Activated CD8-positive, alpha-beta T cell treated with anti-CD3 and anti-CD28 coated beads, Interleukin-2, amount 10 ng/mL, durations not matched to agents 7 days and 5 days (primary cell): Measurements from ENCODE around the gene ACRV1. TPM values are rescaled to one million over a fixed set of nuclear protein-coding genes. Genes with fewer than 3 reads are reported as not detected.

Source experiments
- ATAC-seq: fragments of 150-1000 bp; cut with Tn5 transposase; one replicate; pipeline ENCODE4 v1.10.0; 2021; ENCODE audit warnings: moderate library complexity
- CTCF ChIA-PET: fragments of 350-600 bp; sonication (Branson Sonifier 250); formaldehyde crosslinking; loops from one replicate; lab custom pipeline; 2021; ENCODE audit warnings: antibody characterized with exemption; lab: Charles Lee
- POLR2A ChIA-PET: fragments of 350-600 bp; sonication (Branson Sonifier 250); formaldehyde crosslinking; loops from one replicate; lab custom pipeline; 2021; ENCODE audit warnings: antibody characterized with exemption; lab: Charles Lee
- DNase-seq: peaks from one replicate; pipeline ENCODE4 v3.0.0-alpha.2; 2020
- H3K27ac Mint-ChIP-seq: one replicate; pipeline ENCODE4 v1.8.0; 2021; ENCODE audit warnings: mild to moderate bottlenecking, mixed read lengths
- H3K27me3 Mint-ChIP-seq: one replicate; pipeline ENCODE4 v1.8.0; 2021; ENCODE audit warnings: low read depth, mixed read lengths
- H3K36me3 Mint-ChIP-seq: one replicate; pipeline ENCODE4 v1.8.0; 2021; ENCODE audit warnings: low read depth, mixed read lengths
- H3K4me1 Mint-ChIP-seq: one replicate; pipeline ENCODE4 v1.8.0; 2021; ENCODE audit warnings: low read depth, mixed read lengths
- H3K4me3 Mint-ChIP-seq: one replicate; pipeline ENCODE4 v1.8.0; 2021; ENCODE audit warnings: mild to moderate bottlenecking, mixed read lengths
- H3K9me3 Mint-ChIP-seq: one replicate; pipeline ENCODE4 v1.8.0; 2022; ENCODE audit warnings: mixed read lengths; ENCODE audit not compliant: insufficient read depth
- total RNA-seq, 2 experiments: library from RNA; stranded (reverse); gene quantifications; one replicate each; pipeline ENCODE4 v1.2.3, GENCODE V29; 2021

ACRV1 gene
- total RNA-seq, 2 experiments from 2014 or later, result not detected

GRCh38 chr11:125621995-125622394, 58.7 kb downstream of the ACRV1 start:
- Mint-ChIP-seq H3K27me3 (no peaks in the 10 kb centered on the region), H3K4me3 (no peak overlapping the region), H3K4me1 (peaks cover 10% of the 10 kb centered on the region), H3K27ac (no peak overlapping the region), H3K36me3 (peaks cover 50% of the 10 kb centered on the region), H3K9me3 (no peaks in the 10 kb centered on the region)
- ChIA-PET POLR2A (interaction anchor here (0.6 kb wide), 1 partner anchor 41 kb away, joined by 3 read pairs; no protein-coding TSS in a partner anchor), CTCF (interaction anchor here (1.6 kb wide), 2 partner anchors 11 to 23 kb away, joined by 3 to 6 read pairs; no protein-coding TSS in a partner anchor)
- DNase-seq (no peak), ATAC-seq (no peak)

Other genes starting within 250 kb of the ACRV1 start
- 1 to 10 TPM in 1 of 2 experiments, under 1 TPM in 1; 0.92 to 1.2 TPM for gene FEZ1, start 184.6 kb downstream of the ACRV1 start, total RNA-seq
- 10 to 100 TPM; 45.8 to 46.2 TPM for gene EI24, start 111.4 kb downstream of the ACRV1 start, total RNA-seq
- 100 to 1,000 TPM; 103 to 114 TPM for gene STT3A, start 88.0 kb downstream of the ACRV1 start, total RNA-seq
- 100 to 1,000 TPM; 102 to 106 TPM for gene CHEK1, start 55.7 kb downstream of the ACRV1 start, total RNA-seq
- gene PATE1, start 65.4 kb upstream of the ACRV1 start, total RNA-seq, result not detected
- gene PATE2, start 98.0 kb upstream of the ACRV1 start, total RNA-seq, result not detected
- not detected for gene PATE3, start 107.3 kb upstream of the ACRV1 start, total RNA-seq
- not detected for gene PATE4, start 152.5 kb upstream of the ACRV1 start, total RNA-seq
- 10 to 100 TPM; 11.1 to 11.7 TPM for gene HYLS1, start 206.8 kb upstream of the ACRV1 start, total RNA-seq
- gene PUS3, start 222.4 kb upstream of the ACRV1 start, total RNA-seq, result 10 to 100 TPM; 11.9 to 16.0 TPM
- not detected for gene DDX25, start 223.7 kb upstream of the ACRV1 start, total RNA-seq